GM12878 (cell line): ENCODE results near the gene CCDC181. TPM values are rescaled to one million over a fixed set of nuclear protein-coding genes. Genes with fewer than 3 reads are reported as not detected.

Experiments used
- ATAC-seq: fragments of 200-7000 bp; cut with Tn5 transposase; 3 replicates; pipeline ENCODE4 v1.9.1; 2020; ENCODE audit warnings: mild to moderate bottlenecking, moderate library complexity
- BruUV-seq: library from RNA; stranded (reverse); fragments of 400-500 nt; replicated peaks from 2 replicates; lab custom pipeline; 2021; lab: Mats Ljungman, UMichigan
- CTCF ChIA-PET: fragments of 300-600 bp; sonication (Branson Sonifier 250); formaldehyde crosslinking; extraction: SDS; loops from one replicate; lab custom pipeline; 2021; ENCODE audit warnings: inconsistent platforms; lab: Yijun Ruan, JAX
- POLR2A ChIA-PET: fragments of 350-600 bp; formaldehyde crosslinking; extraction: SDS; loops from one replicate; lab custom pipeline; 2021; ENCODE audit warnings: inconsistent platforms; lab: Charles Lee
- RAD21 ChIA-PET: fragments of 300-600 bp; sonication (Branson Sonifier 250); formaldehyde crosslinking; loops from one replicate; lab custom pipeline; 2023; ENCODE audit warnings: antibody characterized with exemption; ENCODE audit not compliant: unreplicated experiment; lab: Charles Lee
- SMC1A ChIA-PET: fragments of 300-600 bp; sonication (Branson Sonifier 250); formaldehyde crosslinking; loops from one replicate; lab custom pipeline; 2023; ENCODE audit not compliant: unreplicated experiment, uncharacterized antibody; lab: Charles Lee
- DNase-seq: peaks from one replicate; pipeline ENCODE4 v3.0.0-alpha.2; 2011; ENCODE audit warnings: low read depth, low spot score
- FAIRE-seq: peaks from 3 replicates; lab custom pipeline; 2011; peaks lifted over from hg19 to GRCh38; lab: Jason Lieb, UNC
- H2AFZ ChIP-seq: 2 replicates; pipeline ENCODE4 v1.6.0; 2011; ENCODE audit warnings: low read depth, low read length, control low read depth; ENCODE audit not compliant: control insufficient read depth
- H3K27ac ChIP-seq: 2 replicates; pipeline ENCODE4 v1.5.1; 2011; ENCODE audit warnings: control low read depth; ENCODE audit not compliant: control insufficient read depth, insufficient read depth
- H3K27me3 ChIP-seq, 2 experiments: replicated peaks in 1 of 2; 2 replicates each; pipeline versions ENCODE4 v1.6.0 to v1.6.1; 2011; ENCODE audit warnings: low read length in 1 of 2; ENCODE audit not compliant: control insufficient read depth in 2 of 2, insufficient read depth in 2 of 2
- H3K36me3 ChIP-seq, 2 experiments: 2 replicates each; pipeline ENCODE4 v1.5.1; 2011; ENCODE audit warnings: low read length in 1 of 2; ENCODE audit not compliant: control insufficient read depth in 2 of 2, insufficient read depth in 2 of 2
- H3K4me1 ChIP-seq: 2 replicates; pipeline ENCODE4 v1.6.1; 2011; ENCODE audit warnings: mild to moderate bottlenecking, low read length, moderate library complexity, mixed read lengths; ENCODE audit not compliant: control insufficient read depth, insufficient read depth
- H3K4me2 ChIP-seq: 2 replicates; pipeline ENCODE4 v1.6.0; 2011; ENCODE audit warnings: control low read depth; ENCODE audit not compliant: control insufficient read depth, insufficient read depth
- H3K4me3 ChIP-seq: fragments of 200-600 bp; sonication (generic); 2 replicates; pipeline ENCODE4 v1.5.1; 2016
- H3K79me2 ChIP-seq: 2 replicates; pipeline ENCODE4 v1.6.0; 2011; ENCODE audit warnings: low read length; ENCODE audit not compliant: control insufficient read depth, insufficient read depth
- H3K9ac ChIP-seq: 2 replicates; pipeline ENCODE4 v1.8.0; 2011; ENCODE audit warnings: low read length, control low read depth, mixed read lengths; ENCODE audit not compliant: control insufficient read depth, insufficient read depth
- H3K9me3 ChIP-seq: replicated peaks from 3 replicates; pipeline ENCODE4 v1.5.1; 2011; ENCODE audit warnings: mild to moderate bottlenecking, low read length; ENCODE audit not compliant: control insufficient read depth, insufficient read depth
- H4K20me1 ChIP-seq: 2 replicates; pipeline ENCODE4 v1.6.0; 2011; ENCODE audit not compliant: control insufficient read depth, insufficient read depth
- CEBPB ChIP-seq, 2 experiments: fragments of 150-350 bp in 1 of 2; IDR thresholded peaks; 2 replicates each; pipeline ENCODE4 v1.6.1; 2012 to 2014; ENCODE audit warnings: low read depth in 2 of 2, low read length in 2 of 2, borderline replicate concordance in 1 of 2, inconsistent platforms in 1 of 2
- CUX1 ChIP-seq: IDR thresholded peaks from 2 replicates; pipeline ENCODE4 v1.6.1; 2012; ENCODE audit warnings: improper control_type of control experiment, low read depth, low read length; ENCODE audit not compliant: insufficient replicate concordance
- E2F4 ChIP-seq: IDR thresholded peaks from 2 replicates; pipeline ENCODE4 v1.6.1; 2012; ENCODE audit warnings: low read depth, low read length, improper control_type of control experiment
- FOS ChIP-seq: IDR thresholded peaks from 3 replicates; pipeline ENCODE4 v1.6.1; 2011; ENCODE audit warnings: borderline replicate concordance; ENCODE audit not compliant: insufficient read length; ENCODE audit errors: extremely low read depth
- HDAC2 ChIP-seq: fragments of 200-600 bp; sonication (generic); IDR thresholded peaks from 2 replicates; pipeline ENCODE4 v1.6.1; 2017
- IRF3 ChIP-seq: fragments of 450-650 bp; IDR thresholded peaks from 2 replicates; pipeline ENCODE4 v1.6.1; 2014; ENCODE audit warnings: mild to moderate bottlenecking
- SIX5 ChIP-seq: IDR thresholded peaks from 2 replicates; pipeline ENCODE4 v1.6.1; 2011; ENCODE audit warnings: mild to moderate bottlenecking, low read depth, low read length, moderate library complexity; ENCODE audit not compliant: severe bottlenecking
- SP1 ChIP-seq: IDR thresholded peaks from one replicate; pipeline ENCODE4 v1.6.1; 2011; ENCODE audit warnings: low read depth, low read length
- TBL1XR1 ChIP-seq: IDR thresholded peaks from 2 replicates; pipeline ENCODE4 v1.6.1; 2012; ENCODE audit warnings: low read depth, low read length, improper control_type of control experiment
- TCF7 ChIP-seq: IDR thresholded peaks from 2 replicates; pipeline ENCODE4 v1.6.1; 2014; ENCODE audit warnings: antibody characterized with exemption, borderline replicate concordance
- ZNF24 ChIP-seq: fragments of 450-650 bp; IDR thresholded peaks from 2 replicates; pipeline ENCODE4 v1.6.1; 2017; ENCODE audit warnings: antibody characterized with exemption, mild to moderate bottlenecking
- in situ Hi-C: fragments of 300-500 bp; cut with MboI; formaldehyde crosslinking; loops from 9 replicates; pipeline ENCODE4 v1.14.3; 2018; ENCODE audit warnings: mixed read lengths
- intact Hi-C: fragments of 100-400 bp; cut with micrococcal nuclease; formaldehyde crosslinking; loops from one replicate; pipeline ENCODE4 v1.14.2; 2022; ENCODE audit not compliant: unreplicated experiment
- polyA plus RNA-seq, 11 experiments: library from polyadenylated mRNA; depleted of rRNA in 4 of 11; unstranded in 6 of 11; stranded (reverse) in 5 of 11; fragments of >200 nt; fragmentation: Nextera tagmentation in 4 of 11; fragmentation: Illumina TruSeq in 1 of 11; extraction: Ambion mirVana in 4 of 11; extraction: Trizol in 1 of 11; gene quantifications; 1 replicate in 1 of 11; 2 replicates in 10 of 11; pipeline versions ENCODE4 v1.2.1 to v1.2.3, GENCODE V29; 2011 to 2016; ENCODE audit warnings: inconsistent platforms in 2 of 11, missing spikeins in 2 of 11, low read depth in 1 of 11
- total RNA-seq, 4 experiments: library from RNA; depleted of rRNA in 3 of 4; stranded (reverse); fragments of >200 nt in 3 of 4; fragmentation: Illumina TruSeq in 1 of 4; extraction: Trizol in 1 of 4; gene quantifications; 2 replicates each; pipeline versions ENCODE4 v1.2.1 to v1.2.3, GENCODE V29; 2013 to 2021

CCDC181 gene
- total and polyA plus RNA-seq, 10 of the 15 experiments (the other 5 are each of a cell fraction or from before 2014, with no cell fraction given): not detected

GRCh38 chr1:169383449-169383848 is 43.8 kb downstream of the CCDC181 start (continued):
- TF ChIP-seq CUX1: no peak
- no peak for TF ChIP-seq CEBPB (IDR thresholded peaks at IDR 0.05; ENCODE audit: borderline replicate concordance in 1 of 2, low read depth in 2 of 2, low read length in 2 of 2)
- no peak for TF ChIP-seq IRF3
- no peak for TF ChIP-seq E2F4
- no peak for TF ChIP-seq SP1
- TF ChIP-seq, all 136 proteins: peak for 0

- Histone ChIP-seq H3K27me3 (no peaks in the 10 kb centered on the region), H3K9me3 (no peaks in the 10 kb centered on the region), H3K4me2 (no peak overlapping the region), H4K20me1 (no peaks in the 10 kb centered on the region), H3K79me2 (no peaks in the 10 kb centered on the region), H3K4me3 (no peak overlapping the region), H3K4me1 (no peaks in the 10 kb centered on the region), H2AFZ (no peak overlapping the region), H3K9ac (no peak overlapping the region), H3K27ac (no peak overlapping the region), H3K36me3 (peaks cover 0 to 11% of the 10 kb centered on the region in 2 experiments; a peak in 2 of 4 replicates)
- intact Hi-C loops (no loop called here), in situ Hi-C loops (no loop called here)
- SMC1A ChIA-PET: no interaction called here
- no TSS peak for BruUV-seq
- RAD21 ChIA-PET: no interaction called here
- CTCF ChIA-PET: no interaction called here
- ATAC-seq (no peak), FAIRE-seq (no peak), DNase-seq (no peak)
- POLR2A ChIA-PET: no interaction called here
- no peak for TF ChIP-seq FOS
- no peak for TF ChIP-seq CUX1
- no peak for TF ChIP-seq TCF7
- no peak for TF ChIP-seq SIX5
- TF ChIP-seq ZNF24: no peak
- no peak for TF ChIP-seq TBL1XR1
- TF ChIP-seq HDAC2: no peak
Measured at GRCh38 chr1:169381162-169381561, 46.1 kb downstream of the CCDC181 start.
